Trophoblast cell (in vitro differentiated cells and primary cell): Measurements from ENCODE around the gene TSPOAP1.

ENCODE experiments used
- DNase-seq, 2 donors: peaks; one replicate each; pipeline ENCODE4 v3.0.0-alpha.2; 2016
- H2AFZ ChIP-seq: 2 replicates; pipeline ENCODE4 v1.6.1; 2013; ENCODE audit warnings: low read length, moderate library complexity, mild to moderate bottlenecking; ENCODE audit not compliant: insufficient read depth, poor library complexity
- H2AK5ac ChIP-seq: 2 replicates; pipeline ENCODE4 v1.6.1; 2013; ENCODE audit warnings: mild to moderate bottlenecking, low read length
- H2BK120ac ChIP-seq: 2 replicates; pipeline ENCODE4 v1.6.1; 2013; ENCODE audit warnings: low read length, mild to moderate bottlenecking, moderate library complexity; ENCODE audit not compliant: insufficient read depth, poor library complexity
- H2BK12ac ChIP-seq: 2 replicates; pipeline ENCODE4 v1.6.1; 2013; ENCODE audit warnings: mild to moderate bottlenecking, low read length, moderate library complexity
- H2BK5ac ChIP-seq: 2 replicates; pipeline ENCODE4 v1.6.1; 2013; ENCODE audit warnings: low read length, low read depth, moderate library complexity, mild to moderate bottlenecking; ENCODE audit not compliant: poor library complexity
- H3K14ac ChIP-seq: 2 replicates; pipeline ENCODE4 v1.6.1; 2013; ENCODE audit warnings: mild to moderate bottlenecking, low read length
- H3K18ac ChIP-seq: 2 replicates; pipeline ENCODE4 v1.6.1; 2013; ENCODE audit warnings: mild to moderate bottlenecking, low read length
- H3K23ac ChIP-seq: 2 replicates; pipeline ENCODE4 v1.6.1; 2013; ENCODE audit warnings: low read length
- H3K27ac ChIP-seq: 2 replicates; pipeline ENCODE4 v1.5.1; 2013; ENCODE audit warnings: low read depth, mild to moderate bottlenecking, inconsistent platforms, low read length, moderate library complexity
- H3K27me3 ChIP-seq: 2 replicates; pipeline ENCODE4 v1.6.1; 2013; ENCODE audit warnings: inconsistent platforms, mild to moderate bottlenecking, low read length, moderate library complexity; ENCODE audit not compliant: insufficient read depth
- H3K36me3 ChIP-seq, 2 experiments: 1 replicate in 1 of 2; 2 replicates in 1 of 2; pipeline ENCODE4 v1.6.1; 2013; ENCODE audit warnings: low read length in 2 of 2, mild to moderate bottlenecking in 2 of 2, moderate library complexity in 1 of 2; ENCODE audit not compliant: insufficient read depth in 2 of 2, control insufficient read depth in 1 of 2
- H3K4ac ChIP-seq: 2 replicates; pipeline ENCODE4 v1.6.1; 2013; ENCODE audit warnings: low read depth, mild to moderate bottlenecking, low read length, moderate library complexity
- H3K4me1 ChIP-seq, 2 experiments: 1 replicate in 1 of 2; 2 replicates in 1 of 2; pipeline ENCODE4 v1.6.1; 2013; ENCODE audit warnings: low read length in 2 of 2, mild to moderate bottlenecking in 2 of 2, moderate library complexity in 1 of 2; ENCODE audit not compliant: insufficient read depth in 2 of 2, control insufficient read depth in 1 of 2
- H3K4me2 ChIP-seq: 2 replicates; pipeline ENCODE4 v1.6.1; 2013; ENCODE audit warnings: inconsistent platforms, mild to moderate bottlenecking, low read length, moderate library complexity
- H3K4me3 ChIP-seq: 2 replicates; pipeline ENCODE4 v1.5.1; 2013; ENCODE audit warnings: mild to moderate bottlenecking, low read depth, low read length, inconsistent platforms
- H3K79me1 ChIP-seq: one replicate; pipeline ENCODE4 v1.6.1; 2013; ENCODE audit warnings: low read length
- H3K79me2 ChIP-seq: 2 replicates; pipeline ENCODE4 v1.6.1; 2013; ENCODE audit warnings: low read length, mild to moderate bottlenecking; ENCODE audit not compliant: control insufficient read depth, insufficient read depth, poor library complexity
- H3K9ac ChIP-seq: 2 replicates; pipeline ENCODE4 v1.6.1; 2013; ENCODE audit warnings: mild to moderate bottlenecking, low read length
- H3K9me3 ChIP-seq: 2 replicates; pipeline ENCODE4 v1.6.1; 2013; ENCODE audit warnings: low read depth, mild to moderate bottlenecking, control low read depth, inconsistent platforms, low read length; ENCODE audit not compliant: insufficient read depth
- H4K12ac ChIP-seq: 2 replicates; pipeline ENCODE4 v1.6.1; 2013; ENCODE audit warnings: low read depth, mild to moderate bottlenecking, low read length, moderate library complexity
- H4K8ac ChIP-seq: 2 replicates; pipeline ENCODE4 v1.6.1; 2013; ENCODE audit warnings: low read depth, mild to moderate bottlenecking, low read length, moderate library complexity
- H4K91ac ChIP-seq: one replicate; pipeline ENCODE4 v1.6.1; 2013; ENCODE audit warnings: low read depth, mild to moderate bottlenecking, low read length, moderate library complexity
- WGBS: extraction: QIAGEN DNeasy Blood & Tissue Kit; methylation state at CpG from one replicate; pipeline ENCODE4 v1.1.7; 2013; ENCODE audit warnings: missing lambda C conversion rate; ENCODE audit not compliant: insufficient read length, insufficient coverage; ENCODE audit errors: extremely low coverage; 5-methylcytosine and 5-hydroxymethylcytosine counted together

TSPOAP1 gene

GRCh38 chr17:58303971-58304749 lies 24.4 kb downstream of the TSPOAP1 start:
- H3K14ac ChIP-seq: peak overlapping the region; percentile 1
- H3K9ac ChIP-seq: no peak overlapping the region

GRCh38 chr17:58302919-58303585 lies 25.5 kb downstream of the TSPOAP1 start:
- Histone ChIP-seq H2BK12ac (no peak overlapping the region), H3K23ac (no peak overlapping the region)

More at GRCh38 chr17:58303971-58304749, 24.4 kb downstream of the TSPOAP1 start:
- Histone ChIP-seq H2AFZ (peak overlapping the region; percentile 23), H2BK120ac (no peak overlapping the region), H3K23ac (no peak overlapping the region), H3K79me2 (no peaks in the 10 kb centered on the region), H3K4me3 (no peak overlapping the region), H4K8ac (peak overlapping the region; percentile 85), H3K27me3 (no peaks in the 10 kb centered on the region), H3K4me2 (no peak overlapping the region), H2AK5ac (no peak overlapping the region), H3K4ac (no peak overlapping the region), H2BK12ac (no peak overlapping the region), H3K9me3 (no peaks in the 10 kb centered on the region), H3K27ac (no peak overlapping the region), H3K4me1 (no peaks in the 10 kb centered on the region), H4K91ac (peak overlapping the region; percentile 42), H3K18ac (no peak overlapping the region), H2BK5ac (no peak overlapping the region), H4K12ac (peak overlapping the region; percentile 46), H3K79me1 (no peaks in the 10 kb centered on the region), H3K36me3 (no peaks in the 10 kb centered on the region)
- DNase-seq: peak; percentile 37 to 68
- WGBS: no CpG with 5 or more reads among the region's 10 CpGs

GRCh38 chr17:58302171-58302918 lies 26.2 kb downstream of the TSPOAP1 start:
- Histone ChIP-seq H3K79me2 (no peaks in the 10 kb centered on the region), H3K23ac (no peak overlapping the region), H3K36me3 (no peaks in the 10 kb centered on the region), H2BK12ac (no peak overlapping the region), H3K27ac (no peak overlapping the region), H3K9me3 (no peaks in the 10 kb centered on the region), H2AK5ac (no peak overlapping the region), H3K79me1 (no peaks in the 10 kb centered on the region), H2BK5ac (no peak overlapping the region), H3K4me2 (no peak overlapping the region), H2BK120ac (no peak overlapping the region), H3K4me3 (no peak overlapping the region), H3K4me1 (no peaks in the 10 kb centered on the region), H3K27me3 (no peaks in the 10 kb centered on the region), H4K8ac (no peak overlapping the region), H4K91ac (no peak overlapping the region), H3K14ac (no peak overlapping the region), H4K12ac (no peak overlapping the region), H3K4ac (no peak overlapping the region), H3K9ac (no peak overlapping the region), H2AFZ (no peak overlapping the region), H3K18ac (no peak overlapping the region)
- no peak for DNase-seq
- WGBS: no CpG with 5 or more reads among the region's 9 CpGs

More at GRCh38 chr17:58302919-58303585, 25.5 kb downstream of the TSPOAP1 start:
- Histone ChIP-seq H2AK5ac (no peak overlapping the region), H3K36me3 (no peaks in the 10 kb centered on the region), H3K79me2 (no peaks in the 10 kb centered on the region), H3K27me3 (no peaks in the 10 kb centered on the region), H2BK120ac (no peak overlapping the region), H3K4me1 (no peaks in the 10 kb centered on the region), H3K18ac (no peak overlapping the region), H4K8ac (no peak overlapping the region), H3K4me2 (no peak overlapping the region), H3K14ac (no peak overlapping the region), H3K4ac (no peak overlapping the region), H2BK5ac (no peak overlapping the region), H3K79me1 (no peaks in the 10 kb centered on the region), H3K4me3 (no peak overlapping the region), H3K27ac (no peak overlapping the region), H2AFZ (no peak overlapping the region), H3K9me3 (no peaks in the 10 kb centered on the region), H3K9ac (no peak overlapping the region), H4K12ac (no peak overlapping the region), H4K91ac (no peak overlapping the region)
- no peak for DNase-seq
- WGBS: no CpG with 5 or more reads among the region's 9 CpGs

GRCh38 chr17:58301504-58302150 lies 27.0 kb downstream of the TSPOAP1 start:
- H3K18ac ChIP-seq: no peak overlapping the region

More at GRCh38 chr17:58301504-58302150, 27.0 kb downstream of the TSPOAP1 start:
- H3K4ac ChIP-seq: no peak overlapping the region
- no peaks in the 10 kb centered on the region for H3K4me1 ChIP-seq
- no peak overlapping the region for H2BK12ac ChIP-seq
- no peak overlapping the region for H2AK5ac ChIP-seq
- H3K23ac ChIP-seq: no peak overlapping the region
- H2BK120ac ChIP-seq: no peak overlapping the region
- no peaks in the 10 kb centered on the region for H3K79me1 ChIP-seq
- no peak overlapping the region for H3K4me3 ChIP-seq
- no peak overlapping the region for H3K14ac ChIP-seq
- no peak overlapping the region for H4K91ac ChIP-seq
- WGBS: no CpG with 5 or more reads among the region's 16 CpGs
- H2AFZ ChIP-seq: no peak overlapping the region
- H3K9ac ChIP-seq: no peak overlapping the region
- no peaks in the 10 kb centered on the region for H3K36me3 ChIP-seq
- no peak overlapping the region for H4K12ac ChIP-seq
- H4K8ac ChIP-seq: no peak overlapping the region
- H3K4me2 ChIP-seq: no peak overlapping the region
- no peak overlapping the region for H3K27ac ChIP-seq
- no peak overlapping the region for H2BK5ac ChIP-seq
- no peaks in the 10 kb centered on the region for H3K27me3 ChIP-seq
- H3K79me2 ChIP-seq: no peaks in the 10 kb centered on the region
- no peaks in the 10 kb centered on the region for H3K9me3 ChIP-seq
- DNase-seq: no peak
